Stomach (tissue), 9 donors: Measurements from ENCODE around the gene SIGLEC11. TPM values are rescaled to one million over a fixed set of nuclear protein-coding genes. Genes with fewer than 3 reads are reported as not detected.
A peak's percentile ranks its signal among the peaks of the same experiment; 100 is the strongest.

Source experiments
- DNase-seq, 2 donors: peaks; one replicate each; pipeline versions ENCODE4 v3.0.0 to v3.0.0-alpha.2; 2013 to 2019
- H3K27ac ChIP-seq, 5 donors: fragments of 200-600 bp in 4 of 5; sonication (generic) in 4 of 5; one replicate each; pipeline ENCODE4 v1.5.1; 2013 to 2019; ENCODE audit warnings: mild to moderate bottlenecking in 1 of 5, moderate library complexity in 1 of 5
- H3K27me3 ChIP-seq, 3 donors: fragments of 200-600 bp; sonication (generic); one replicate each; pipeline ENCODE4 v1.5.1; 2017 to 2019; ENCODE audit warnings: mixed run types in 1 of 3
- H3K36me3 ChIP-seq, 4 donors: fragments of 200-600 bp; sonication (generic); 1 replicate in 3 of 4; 2 replicates in 1 of 4; pipeline ENCODE4 v1.5.1; 2016 to 2019
- H3K4me1 ChIP-seq, 4 donors: fragments of 200-600 bp; sonication (generic); one replicate each; pipeline ENCODE4 v1.5.1; 2016 to 2019
- H3K4me3 ChIP-seq, 4 donors: fragments of 200-600 bp; sonication (generic) in 3 of 4; one replicate each; pipeline ENCODE4 v1.5.1; 2016 to 2019; ENCODE audit warnings: mild to moderate bottlenecking in 1 of 4
- H3K9me3 ChIP-seq, 4 donors: fragments of 200-600 bp; sonication (generic); one replicate each; pipeline ENCODE4 v1.5.1; 2016 to 2019
- CTCF ChIP-seq, 7 experiments: fragments of 450-650 bp in 4 of 7; fragments of 200-600 bp in 3 of 7; sonication (generic) in 3 of 7; IDR thresholded peaks; one replicate each; pipeline ENCODE4 v1.5.1; 2016 to 2019; ENCODE audit warnings: antibody characterized with exemption in 7 of 7, control low read depth in 2 of 7, mild to moderate bottlenecking in 1 of 7
- EP300 ChIP-seq: sonication (generic); formaldehyde crosslinking; IDR thresholded peaks from one replicate; pipeline ENCODE4 v1.6.1; 2017; ENCODE audit warnings: antibody characterized with exemption
- POLR2A ChIP-seq, 4 donors: fragments of 450-650 bp; IDR thresholded peaks; one replicate each; pipeline ENCODE4 v1.6.1; 2016; ENCODE audit warnings: antibody characterized with exemption in 4 of 4, control low read depth in 2 of 4, mild to moderate bottlenecking in 1 of 4, moderate library complexity in 1 of 4
- POLR2AphosphoS5 ChIP-seq, 3 donors: sonication (generic); formaldehyde crosslinking; IDR thresholded peaks; one replicate each; pipeline ENCODE4 v1.6.1; 2016; ENCODE audit warnings: antibody characterized with exemption in 3 of 3
- WGBS, 5 donors: extraction: QIAGEN DNeasy Blood & Tissue Kit in 3 of 5; methylation state at CpG; one replicate each; pipeline versions ENCODE4 v1.1.5 to v1.1.7; 2013 to 2018; 5-methylcytosine and 5-hydroxymethylcytosine counted together
- intact Hi-C: fragments of 100-400 bp; cut with DNase I; formaldehyde crosslinking; loops from one replicate; pipeline ENCODE4 v1.15.1; 2023; ENCODE audit warnings: low total_unique reads
- polyA plus RNA-seq, 3 donors: library from polyadenylated mRNA; stranded (reverse); fragments of 200-250 nt; gene quantifications; one replicate each; pipeline ENCODE4 v1.2.3, GENCODE V29; 2013
- total RNA-seq, 5 donors: library from RNA; depleted of rRNA; stranded (reverse); fragments of >200 nt; gene quantifications; one replicate each; pipeline versions ENCODE4 v1.1.0 to v1.2.3, GENCODE V29; 2014 to 2016
- donor health status: healthy with polysubstance abuse.
- donor health status: Bipolar disorder and iron deficiency.
- donor health status: healthy.

The SIGLEC11 gene
- total and polyA plus RNA-seq, 8 donors: 0.29 to 103 (median 34.6) TPM

- Histone ChIP-seq H3K27ac (no peak overlapping the region), H3K9me3 (no peaks in the 10 kb centered on the region), H3K4me3 (no peak overlapping the region), H3K4me1 (peaks cover 0 to 14% (median 6%) of the 10 kb centered on the region in 4 donors), H3K36me3 (peaks cover 7 to 87% (median 76%) of the 10 kb centered on the region in 4 donors), H3K27me3 (no peaks in the 10 kb centered on the region)
- TF ChIP-seq CTCF (IDR thresholded peaks at IDR 0.05) (no peak), EP300 (no peak), POLR2AphosphoS5 (IDR thresholded peaks at IDR 0.05) (no peak), POLR2A (IDR thresholded peaks at IDR 0.05) (no peak)
- WGBS, 5 donors: 86 to 94% (median 91%) methylated on average over 10 of the region's 10 CpGs
- no peak for DNase-seq
- intact Hi-C loops: no loop called here
Measured at GRCh38 chr19:49913720-49914119, 47.3 kb downstream of the SIGLEC11 start.

DNA sequence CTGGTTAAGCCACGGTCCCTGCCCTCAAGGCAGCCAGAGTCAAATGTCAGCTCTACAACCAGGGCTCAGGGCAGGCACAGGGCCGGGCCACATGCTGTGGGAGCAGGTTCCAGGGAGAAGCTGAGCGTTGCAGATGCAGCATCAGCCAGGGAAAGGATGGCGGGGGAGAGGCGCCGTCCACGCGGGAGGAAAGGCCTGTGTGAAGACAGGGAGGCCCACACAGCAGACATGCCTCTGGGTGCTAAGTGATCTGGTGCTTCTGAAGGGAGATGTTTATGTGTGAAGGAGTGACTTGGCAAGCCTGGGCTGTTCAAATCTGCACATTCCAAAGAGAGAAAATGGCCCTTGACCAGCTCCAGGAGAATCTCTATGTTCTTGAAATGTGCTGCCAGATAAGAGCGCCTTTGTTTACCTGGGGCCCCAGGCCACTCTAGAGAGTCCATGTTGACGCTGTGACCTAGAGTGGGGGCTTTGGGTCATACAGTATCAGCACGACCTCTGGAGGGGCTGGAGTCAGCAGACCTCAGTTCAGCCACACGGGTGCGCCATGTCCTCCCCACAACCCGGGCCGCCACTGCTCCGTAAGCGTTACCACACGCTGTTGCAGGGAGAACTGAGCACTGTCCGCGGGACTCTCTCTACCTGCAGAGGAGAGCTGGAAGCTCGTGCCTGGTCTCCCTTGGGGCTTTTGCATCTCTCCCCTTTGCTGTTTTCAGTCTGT lies 47.8 kb downstream of the SIGLEC11 start:
- 71 to 76% (median 75%) methylated on average over 17 to 21 of the region's 21 CpGs for WGBS, 5 donors
- Histone ChIP-seq H3K27ac (no peak overlapping the region), H3K4me1 (peaks cover 0 to 14% (median 6%) of the 10 kb centered on the region in 4 donors), H3K4me3 (no peak overlapping the region), H3K36me3 (peaks cover 13 to 87% (median 77%) of the 10 kb centered on the region in 4 donors), H3K9me3 (no peaks in the 10 kb centered on the region), H3K27me3 (no peaks in the 10 kb centered on the region)
- no peak for TF ChIP-seq POLR2A (IDR thresholded peaks at IDR 0.05)
- no peak for TF ChIP-seq CTCF (IDR thresholded peaks at IDR 0.05)
- TF ChIP-seq EP300: no peak
- TF ChIP-seq POLR2AphosphoS5 (IDR thresholded peaks at IDR 0.05): no peak
- DNase-seq: peak in 1 of 2 donors; percentile 53
- intact Hi-C loops: no loop called here

DNA sequence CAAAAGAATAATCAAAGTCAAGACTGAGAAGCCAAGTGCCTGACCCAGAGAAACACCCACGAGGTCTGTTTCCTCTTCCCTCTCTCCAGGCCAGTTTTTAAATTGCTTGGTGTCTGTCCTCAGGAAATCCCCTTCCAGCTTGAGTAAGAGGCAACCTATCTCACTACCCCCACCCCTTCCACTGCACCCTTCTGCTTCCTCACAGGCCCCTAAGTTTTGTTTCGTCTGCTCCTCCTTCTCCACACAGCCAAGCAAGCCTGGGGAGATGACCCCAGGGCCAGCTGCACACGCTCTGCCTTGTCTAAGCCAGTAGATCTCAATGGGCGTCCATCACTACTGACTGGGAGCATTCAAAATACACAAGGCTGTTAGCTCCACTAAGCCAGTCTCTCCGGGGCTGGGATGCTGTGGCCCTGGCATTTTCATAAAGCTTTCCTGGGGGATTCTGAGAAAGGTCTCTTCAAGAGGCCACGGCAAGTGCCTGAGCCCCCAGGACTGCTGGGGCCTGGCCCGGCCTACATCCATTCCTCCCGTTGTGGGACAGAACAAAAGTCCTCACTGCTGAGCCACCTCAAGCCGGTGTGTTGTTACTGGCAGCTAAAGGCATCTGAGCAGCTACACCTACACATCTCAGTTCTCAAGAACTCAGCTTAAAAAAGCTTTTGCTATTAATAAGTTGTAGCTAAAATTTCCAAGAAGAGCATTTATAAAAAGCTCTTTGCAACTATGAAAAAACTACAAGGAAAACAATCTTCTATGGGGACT lies 49.4 kb downstream of the SIGLEC11 start:
- Histone ChIP-seq H3K36me3 (peaks cover 23 to 87% (median 80%) of the 10 kb centered on the region in 4 donors), H3K9me3 (no peaks in the 10 kb centered on the region), H3K4me1 (peaks cover 0 to 14% (median 6%) of the 10 kb centered on the region in 4 donors), H3K27me3 (no peaks in the 10 kb centered on the region), H3K27ac (peak overlapping the region in 1 of 5 donors; percentile 46), H3K4me3 (no peak overlapping the region)
- TF ChIP-seq POLR2A (IDR thresholded peaks at IDR 0.05) (no peak), EP300 (no peak), CTCF (IDR thresholded peaks at IDR 0.05) (no peak), POLR2AphosphoS5 (IDR thresholded peaks at IDR 0.05) (no peak)
- 64 to 75% (median 71%) methylated on average over 9 of the region's 9 CpGs for WGBS, 5 donors
- intact Hi-C loops: no loop called here
- peak in 1 of 2 donors; percentile 58 for DNase-seq

DNA sequence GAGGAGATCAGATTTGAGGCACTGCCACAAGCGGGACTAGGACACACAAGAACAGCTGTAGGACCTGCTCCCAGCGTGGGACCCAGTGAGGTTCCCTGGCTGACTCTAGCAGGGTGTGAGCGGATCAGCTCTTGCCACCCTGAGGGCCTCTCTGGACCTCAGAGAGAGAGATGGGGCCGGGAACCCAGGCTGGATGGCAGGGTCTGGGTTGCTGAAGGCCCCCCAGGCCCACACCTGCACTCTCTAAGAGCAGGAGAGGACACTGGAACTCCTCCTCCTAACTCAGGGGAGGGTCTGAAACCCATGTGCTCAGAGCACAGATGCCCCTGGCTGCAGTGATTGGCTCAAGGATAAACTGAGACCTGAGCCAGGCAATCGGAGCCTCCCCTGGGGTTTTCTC lies 50.8 kb downstream of the SIGLEC11 start:
- Histone ChIP-seq H3K4me3 (no peak overlapping the region), H3K36me3 (peaks cover 23 to 81% (median 75%) of the 10 kb centered on the region in 4 donors), H3K9me3 (no peaks in the 10 kb centered on the region), H3K4me1 (peaks cover 0 to 14% (median 6%) of the 10 kb centered on the region in 4 donors), H3K27me3 (no peaks in the 10 kb centered on the region), H3K27ac (no peak overlapping the region)
- intact Hi-C loops: no loop called here
- whole genome bisulfite sequencing, 5 donors: 89 to 97% (median 91%) methylated on average over 4 to 5 of the region's 5 CpGs
- no peak for DNase-seq
- TF ChIP-seq CTCF (IDR thresholded peaks at IDR 0.05): no peak
- TF ChIP-seq POLR2AphosphoS5 (IDR thresholded peaks at IDR 0.05): no peak
- TF ChIP-seq EP300: no peak
- TF ChIP-seq POLR2A (IDR thresholded peaks at IDR 0.05): no peak
